HUES6 (cell line): ENCODE measurements around the gene SCAMP2.

Experiments
- H3K27ac ChIP-seq: 2 replicates; pipeline ENCODE4 v1.7.0; 2013; ENCODE audit warnings: low read depth, mild to moderate bottlenecking, low read length, inconsistent platforms
- H3K27me3 ChIP-seq: 2 replicates; pipeline ENCODE4 v1.6.1; 2013; ENCODE audit warnings: low read length; ENCODE audit not compliant: control insufficient read depth, insufficient read depth
- H3K36me3 ChIP-seq: 2 replicates; pipeline ENCODE4 v1.6.1; 2013; ENCODE audit warnings: low read length; ENCODE audit not compliant: control insufficient read depth, insufficient read depth
- H3K4me1 ChIP-seq: 2 replicates; pipeline ENCODE4 v1.6.1; 2013; ENCODE audit warnings: low read length; ENCODE audit not compliant: control insufficient read depth, insufficient read depth
- H3K4me3 ChIP-seq: 2 replicates; pipeline ENCODE4 v1.5.1; 2013; ENCODE audit warnings: low read depth, low read length
- H3K9ac ChIP-seq: one replicate; pipeline ENCODE4 v1.6.1; 2013; ENCODE audit warnings: mild to moderate bottlenecking, low read length
- H3K9me3 ChIP-seq: 2 replicates; pipeline ENCODE4 v1.6.1; 2013; ENCODE audit warnings: low read depth, low read length; ENCODE audit not compliant: control insufficient read depth, insufficient read depth

Gene SCAMP2

DNA sequence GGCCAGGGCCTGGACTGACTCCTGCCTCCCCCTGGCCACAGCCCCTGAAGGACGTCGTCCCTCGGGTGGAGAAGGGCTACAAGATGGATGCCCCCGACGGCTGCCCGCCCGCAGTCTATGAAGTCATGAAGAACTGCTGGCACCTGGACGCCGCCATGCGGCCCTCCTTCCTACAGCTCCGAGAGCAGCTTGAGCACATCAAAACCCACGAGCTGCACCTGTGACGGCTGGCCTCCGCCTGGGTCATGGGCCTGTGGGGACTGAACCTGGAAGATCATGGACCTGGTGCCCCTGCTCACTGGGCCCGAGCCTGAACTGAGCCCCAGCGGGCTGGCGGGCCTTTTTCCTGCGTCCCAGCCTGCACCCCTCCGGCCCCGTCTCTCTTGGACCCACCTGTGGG is 70.9 kb downstream of the SCAMP2 start:
- H3K9ac ChIP-seq, result no peak overlapping the region
- H3K4me1 ChIP-seq, result peaks cover 4% of the 10 kb centered on the region; the same call in 1 of the 2 replicates
- H3K9me3 ChIP-seq, result no peaks in the 10 kb centered on the region
- no peaks in the 10 kb centered on the region for H3K27me3 ChIP-seq
- H3K36me3 ChIP-seq, result peaks cover 60% of the 10 kb centered on the region
- no peak overlapping the region for H3K4me3 ChIP-seq
- no peak overlapping the region for H3K27ac ChIP-seq

DNA sequence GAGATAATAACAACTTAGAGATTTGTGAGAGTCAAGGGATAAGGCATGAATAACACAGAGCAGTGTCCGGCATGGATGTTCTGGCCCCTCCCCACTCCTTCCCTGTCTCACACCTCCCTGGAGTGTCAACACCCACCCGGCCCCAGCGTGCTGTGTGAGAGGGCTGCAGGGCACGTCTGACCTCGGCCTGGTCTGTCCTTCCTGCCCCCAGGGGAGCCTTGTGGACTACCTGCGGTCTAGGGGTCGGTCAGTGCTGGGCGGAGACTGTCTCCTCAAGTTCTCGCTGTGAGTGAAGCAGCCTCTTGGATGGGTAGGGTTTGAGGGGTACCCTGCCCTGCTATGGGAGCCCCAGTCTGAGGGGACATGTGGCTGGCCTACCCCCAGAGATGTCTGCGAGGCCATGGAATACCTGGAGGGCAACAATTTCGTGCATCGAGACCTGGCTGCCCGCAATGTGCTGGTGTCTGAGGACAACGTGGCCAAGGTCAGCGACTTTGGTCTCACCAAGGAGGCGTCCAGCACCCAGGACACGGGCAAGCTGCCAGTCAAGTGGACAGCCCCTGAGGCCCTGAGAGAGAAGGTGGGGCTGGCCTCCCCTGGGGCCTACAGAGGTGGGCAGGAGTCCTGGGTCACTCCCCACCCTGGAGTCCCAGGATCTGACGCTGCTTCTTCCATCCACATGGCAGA is 71.7 kb downstream of the SCAMP2 start:
- Histone ChIP-seq H3K36me3 (peaks cover 60% of the 10 kb centered on the region), H3K4me3 (no peak overlapping the region), H3K27ac (no peak overlapping the region), H3K9me3 (no peaks in the 10 kb centered on the region), H3K27me3 (no peaks in the 10 kb centered on the region), H3K4me1 (peaks cover 4% of the 10 kb centered on the region; the same call in 1 of the 2 replicates), H3K9ac (no peak overlapping the region)

DNA sequence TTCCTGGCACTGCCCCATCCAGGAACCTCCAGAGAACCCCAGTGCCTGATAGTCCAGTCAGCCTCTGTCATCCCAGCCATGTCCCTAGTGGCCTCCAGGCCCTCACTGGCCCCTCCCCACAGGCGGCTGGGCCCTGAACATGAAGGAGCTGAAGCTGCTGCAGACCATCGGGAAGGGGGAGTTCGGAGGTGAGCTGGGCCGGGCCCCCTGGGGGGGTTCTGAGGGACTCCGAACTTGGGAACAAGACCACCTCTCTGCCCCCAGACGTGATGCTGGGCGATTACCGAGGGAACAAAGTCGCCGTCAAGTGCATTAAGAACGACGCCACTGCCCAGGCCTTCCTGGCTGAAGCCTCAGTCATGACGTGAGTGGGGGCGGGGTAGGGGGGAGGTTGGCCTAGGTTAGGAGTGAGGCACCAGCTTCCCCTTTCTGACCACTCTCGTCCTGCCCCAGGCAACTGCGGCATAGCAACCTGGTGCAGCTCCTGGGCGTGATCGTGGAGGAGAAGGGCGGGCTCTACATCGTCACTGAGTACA is 72.5 kb downstream of the SCAMP2 start:
- Histone ChIP-seq H3K4me1 (peaks cover 4% of the 10 kb centered on the region; the same call in 1 of the 2 replicates), H3K27ac (no peak overlapping the region), H3K9ac (no peak overlapping the region), H3K27me3 (no peaks in the 10 kb centered on the region), H3K36me3 (peaks cover 60% of the 10 kb centered on the region), H3K9me3 (no peaks in the 10 kb centered on the region), H3K4me3 (no peak overlapping the region)

DNA sequence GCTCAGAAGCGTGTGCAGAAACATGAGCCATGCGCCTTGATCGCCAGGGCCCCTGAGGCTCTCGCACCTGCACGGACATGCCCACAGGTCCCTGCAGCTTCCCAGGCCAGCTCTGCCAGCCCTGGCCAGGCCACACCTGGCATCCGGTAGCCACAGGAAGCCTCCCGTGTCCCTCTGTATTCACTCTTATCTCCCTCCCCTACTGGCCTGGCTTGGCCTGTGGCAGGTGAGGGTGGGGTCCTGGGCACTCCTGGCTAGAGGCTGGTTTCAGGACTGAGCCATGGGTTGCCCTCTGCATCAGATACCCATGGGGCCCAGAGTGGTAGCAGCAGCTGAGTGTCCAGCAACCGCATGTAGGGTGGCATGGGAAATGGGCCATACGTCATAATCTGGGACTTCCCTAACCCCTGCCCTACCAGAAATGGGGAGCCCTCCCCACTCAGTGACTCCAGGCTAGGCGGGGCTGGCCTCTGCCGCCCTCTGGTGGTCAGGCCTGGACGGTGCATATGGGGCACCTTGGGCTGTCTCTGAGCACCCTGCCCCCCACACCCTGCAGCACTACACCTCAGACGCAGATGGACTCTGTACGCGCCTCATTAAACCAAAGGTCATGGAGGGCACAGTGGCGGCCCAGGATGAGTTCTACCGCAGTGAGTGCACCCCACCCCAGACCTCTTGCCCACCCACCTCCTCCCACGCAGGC is 73.2 kb downstream of the SCAMP2 start:
- H3K9ac ChIP-seq, result no peak overlapping the region
- H3K9me3 ChIP-seq, result no peaks in the 10 kb centered on the region
- no peak overlapping the region for H3K4me3 ChIP-seq
- H3K36me3 ChIP-seq, result peaks cover 58% of the 10 kb centered on the region
- peaks cover 4% of the 10 kb centered on the region; the same call in 1 of the 2 replicates for H3K4me1 ChIP-seq
- no peak overlapping the region for H3K27ac ChIP-seq
- no peaks in the 10 kb centered on the region for H3K27me3 ChIP-seq

DNA sequence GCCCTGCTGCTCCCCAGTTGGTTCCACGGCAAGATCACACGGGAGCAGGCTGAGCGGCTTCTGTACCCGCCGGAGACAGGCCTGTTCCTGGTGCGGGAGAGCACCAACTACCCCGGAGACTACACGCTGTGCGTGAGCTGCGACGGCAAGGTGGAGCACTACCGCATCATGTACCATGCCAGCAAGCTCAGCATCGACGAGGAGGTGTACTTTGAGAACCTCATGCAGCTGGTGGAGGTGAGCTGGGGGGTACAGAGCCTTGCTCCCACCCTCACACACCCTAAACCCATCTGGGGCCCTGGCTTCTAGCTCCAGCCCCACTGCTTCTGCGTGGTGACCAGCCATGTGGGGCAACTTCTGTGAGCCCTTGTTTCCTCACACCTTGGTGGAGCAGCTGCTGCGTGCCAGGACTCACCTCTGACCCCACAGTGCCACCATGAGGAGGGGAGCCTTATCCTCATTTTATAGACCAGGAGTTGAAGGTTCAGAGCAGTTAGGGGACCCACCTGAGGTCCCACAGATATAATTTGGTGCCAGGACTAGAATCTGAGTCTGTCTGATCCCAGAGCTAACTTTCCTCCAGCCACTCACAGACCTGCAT is 73.8 kb downstream of the SCAMP2 start:
- H3K36me3 ChIP-seq, result peaks cover 56% of the 10 kb centered on the region
- no peak overlapping the region for H3K9ac ChIP-seq
- H3K4me3 ChIP-seq, result no peak overlapping the region
- no peak overlapping the region for H3K27ac ChIP-seq
- H3K27me3 ChIP-seq, result no peaks in the 10 kb centered on the region
- peaks cover 4% of the 10 kb centered on the region; the same call in 1 of the 2 replicates for H3K4me1 ChIP-seq
- no peaks in the 10 kb centered on the region for H3K9me3 ChIP-seq

DNA sequence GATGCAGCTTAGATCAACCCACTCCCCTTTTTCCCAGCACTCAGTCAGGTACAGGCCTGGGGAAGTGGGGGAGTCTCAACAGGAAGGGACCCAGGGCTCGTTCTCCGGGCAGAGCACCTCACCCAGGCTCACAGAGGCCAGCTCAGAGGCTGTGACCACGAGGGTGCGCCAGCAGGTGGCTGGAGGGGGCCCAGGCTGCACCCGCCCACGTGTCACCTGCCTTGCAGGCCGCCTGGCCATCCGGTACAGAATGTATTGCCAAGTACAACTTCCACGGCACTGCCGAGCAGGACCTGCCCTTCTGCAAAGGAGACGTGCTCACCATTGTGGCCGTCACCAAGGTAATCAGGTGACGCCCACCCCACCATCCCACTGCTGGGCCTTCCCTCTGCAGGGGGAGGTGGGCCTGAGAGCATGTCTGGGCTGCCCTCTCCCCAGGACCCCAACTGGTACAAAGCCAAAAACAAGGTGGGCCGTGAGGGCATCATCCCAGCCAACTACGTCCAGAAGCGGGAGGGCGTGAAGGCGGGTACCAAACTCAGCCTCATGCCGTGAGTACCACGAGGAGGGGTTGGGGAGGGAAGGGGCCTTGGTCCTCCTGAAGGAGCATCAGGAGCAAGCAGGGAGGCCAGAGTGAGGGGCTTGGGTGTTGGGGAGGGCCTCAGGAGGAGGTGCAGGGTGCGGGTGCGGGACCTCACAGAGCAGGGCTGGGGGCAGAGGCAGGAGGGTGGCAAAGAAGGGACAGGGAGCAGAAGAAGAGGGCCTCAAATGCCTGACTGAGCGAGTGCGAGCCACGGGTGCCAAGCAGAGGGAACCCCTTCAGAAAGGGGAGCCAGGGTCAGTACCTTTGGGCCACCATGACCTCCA is 74.5 kb downstream of the SCAMP2 start:
- no peaks in the 10 kb centered on the region for H3K27me3 ChIP-seq
- H3K9me3 ChIP-seq, result no peaks in the 10 kb centered on the region
- H3K9ac ChIP-seq, result no peak overlapping the region
- no peak overlapping the region for H3K27ac ChIP-seq
- H3K36me3 ChIP-seq, result peaks cover 48% of the 10 kb centered on the region
- H3K4me3 ChIP-seq, result no peak overlapping the region
- peaks cover 4% of the 10 kb centered on the region; the same call in 1 of the 2 replicates for H3K4me1 ChIP-seq

DNA sequence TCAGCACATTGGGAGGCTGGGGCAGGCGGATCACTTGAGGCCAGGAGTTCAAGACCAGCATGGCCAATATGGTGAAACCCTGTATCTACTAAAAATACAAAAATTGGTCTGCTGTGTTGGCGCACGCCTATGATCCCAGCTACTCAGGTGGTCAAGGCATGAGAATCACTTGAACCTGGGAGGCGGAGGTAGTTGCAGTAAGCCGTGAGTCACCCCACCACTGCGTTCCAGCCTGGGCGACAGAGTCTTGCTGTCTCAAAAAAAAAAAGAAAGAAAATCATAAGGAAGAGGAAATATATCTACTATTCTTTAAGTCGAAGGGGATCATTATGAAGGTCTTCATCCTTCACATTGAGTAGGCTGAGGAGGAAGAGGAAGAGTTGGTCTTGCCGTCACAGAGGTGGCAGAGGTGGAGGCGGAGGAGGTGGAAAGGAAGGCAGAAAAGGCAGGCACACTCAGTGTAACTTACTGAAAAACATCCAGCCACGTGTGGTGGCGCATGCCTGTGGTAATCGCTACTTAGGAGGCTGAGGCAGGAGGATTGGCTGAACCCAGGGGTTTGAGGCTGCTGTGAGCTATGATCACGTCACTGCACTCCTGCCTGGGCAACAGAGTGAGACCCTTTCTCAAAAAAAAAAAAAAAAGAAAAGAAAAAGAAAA is 77.1 kb downstream of the SCAMP2 start:
- Histone ChIP-seq H3K9me3 (no peaks in the 10 kb centered on the region), H3K36me3 (peaks cover 25% of the 10 kb centered on the region), H3K4me3 (no peak overlapping the region), H3K9ac (no peak overlapping the region), H3K27ac (no peak overlapping the region), H3K27me3 (no peaks in the 10 kb centered on the region), H3K4me1 (peaks cover 20% of the 10 kb centered on the region; the same call in 1 of the 2 replicates)

DNA sequence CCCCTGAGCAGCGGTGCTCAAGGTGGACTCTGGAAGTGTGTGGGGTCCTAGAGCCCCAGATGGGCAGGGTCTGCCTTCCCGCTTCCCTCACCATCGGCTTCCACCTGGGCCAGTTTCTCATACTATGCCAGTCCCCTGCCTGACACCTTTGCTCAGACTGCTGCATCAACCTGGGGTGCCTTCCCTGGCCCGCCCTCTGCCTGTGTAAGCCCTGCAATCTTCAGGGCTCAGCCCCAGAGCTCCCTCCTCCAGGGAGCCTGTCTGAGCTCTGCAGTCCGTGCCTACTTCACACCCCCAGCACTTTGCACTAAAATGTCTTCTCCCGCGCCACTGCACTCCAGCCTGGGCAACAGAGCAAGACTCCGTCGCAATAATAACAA is 78.2 kb downstream of the SCAMP2 start:
- H3K36me3 ChIP-seq, result peaks cover 17% of the 10 kb centered on the region

DNA sequence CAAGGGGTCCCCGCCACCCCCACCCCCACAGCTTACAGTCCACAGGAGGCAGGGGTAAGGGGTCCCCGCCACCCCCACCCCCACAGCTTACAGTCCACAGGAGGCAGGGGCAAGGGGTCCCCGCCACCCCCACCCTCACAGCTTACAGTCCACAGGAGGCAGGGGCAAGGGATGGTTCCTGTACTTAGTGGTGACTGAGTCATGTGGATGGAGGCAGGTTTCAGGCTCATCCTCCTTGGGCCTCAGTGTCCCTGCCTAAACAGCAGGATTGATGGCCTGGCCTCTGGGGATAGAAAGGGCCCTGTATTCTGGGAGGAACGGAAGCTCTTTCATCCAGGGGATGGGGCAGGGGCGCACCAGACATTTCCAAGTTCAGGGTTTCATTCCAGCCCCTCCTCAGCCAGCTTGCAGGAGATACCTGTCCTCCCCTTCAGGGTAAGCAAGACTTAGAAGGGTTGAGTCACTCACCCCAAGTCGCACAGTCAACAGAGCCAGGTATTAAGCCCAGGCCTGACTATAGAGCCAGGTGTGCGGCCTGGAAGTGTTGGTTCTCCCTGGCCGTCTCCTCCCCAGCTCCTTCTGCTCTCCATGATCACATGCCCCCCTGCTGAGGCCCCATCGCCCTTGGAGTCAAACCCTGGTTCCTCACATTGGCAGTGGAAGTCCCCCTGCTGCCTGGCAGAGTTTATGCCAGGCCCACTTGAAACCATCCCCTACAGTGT is 78.8 kb downstream of the SCAMP2 start:
- H3K27ac ChIP-seq, result no peak overlapping the region
- H3K27me3 ChIP-seq, result no peaks in the 10 kb centered on the region
- no peak overlapping the region for H3K9ac ChIP-seq
- H3K4me1 ChIP-seq, result peaks cover 21% of the 10 kb centered on the region
- no peak overlapping the region for H3K4me3 ChIP-seq
- peaks cover 12% of the 10 kb centered on the region for H3K36me3 ChIP-seq
- no peaks in the 10 kb centered on the region for H3K9me3 ChIP-seq

More for the DNA sequence above, 78.2 kb downstream of the SCAMP2 start:
- Histone ChIP-seq H3K27ac (no peak overlapping the region), H3K27me3 (no peaks in the 10 kb centered on the region), H3K4me3 (no peak overlapping the region), H3K9me3 (no peaks in the 10 kb centered on the region), H3K4me1 (peaks cover 19% of the 10 kb centered on the region; the same call in 1 of the 2 replicates), H3K9ac (no peak overlapping the region)
